Epidermal melanocyte (primary cell): Measurements from ENCODE around the gene PLXNC1.

Source experiments
- DNase-seq: peaks from one replicate; pipeline ENCODE4 v3.0.0; 2011; ENCODE audit warnings: low spot score; ENCODE audit not compliant: insufficient read length

PLXNC1 gene

DNA sequence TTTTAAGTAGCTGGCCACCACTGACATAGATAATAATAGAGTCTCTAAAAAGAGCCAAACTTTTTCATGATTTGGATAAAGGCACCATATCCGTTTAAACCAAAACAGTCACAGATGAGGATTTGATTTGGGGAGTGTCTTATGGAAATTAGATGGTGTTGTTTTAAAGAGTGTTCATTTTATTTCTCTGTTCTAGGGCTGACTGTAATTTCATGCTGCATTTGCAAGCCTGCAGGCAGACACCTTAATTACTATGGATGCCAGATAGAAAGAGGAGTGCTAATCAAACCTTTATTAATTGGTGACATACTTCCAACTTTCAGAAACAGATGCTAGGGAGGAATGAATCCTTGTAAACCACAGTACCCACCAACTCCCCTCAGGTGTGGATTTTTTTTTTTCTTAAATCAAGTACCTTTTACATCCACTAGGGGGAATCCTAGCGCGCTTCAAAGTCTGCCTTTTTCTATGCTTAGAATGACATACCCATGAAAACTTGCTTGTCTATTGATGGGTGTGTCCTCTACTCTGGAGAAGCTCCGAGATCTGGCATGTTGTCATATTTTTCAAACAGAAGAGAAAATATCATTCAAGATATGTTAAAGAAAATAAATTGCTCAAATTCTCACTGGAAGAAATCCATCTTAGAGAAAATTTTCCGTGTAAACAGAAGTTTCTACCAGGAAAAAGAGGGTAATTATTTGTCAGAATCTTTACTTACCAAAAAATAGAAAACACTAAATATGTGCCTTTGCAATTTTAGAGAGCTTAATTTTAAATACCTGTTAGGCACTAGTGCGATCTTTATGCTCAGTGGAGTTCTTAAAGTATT is 14.2 kb upstream of the PLXNC1 start:
- peak; percentile 92 for DNase-seq

DNA sequence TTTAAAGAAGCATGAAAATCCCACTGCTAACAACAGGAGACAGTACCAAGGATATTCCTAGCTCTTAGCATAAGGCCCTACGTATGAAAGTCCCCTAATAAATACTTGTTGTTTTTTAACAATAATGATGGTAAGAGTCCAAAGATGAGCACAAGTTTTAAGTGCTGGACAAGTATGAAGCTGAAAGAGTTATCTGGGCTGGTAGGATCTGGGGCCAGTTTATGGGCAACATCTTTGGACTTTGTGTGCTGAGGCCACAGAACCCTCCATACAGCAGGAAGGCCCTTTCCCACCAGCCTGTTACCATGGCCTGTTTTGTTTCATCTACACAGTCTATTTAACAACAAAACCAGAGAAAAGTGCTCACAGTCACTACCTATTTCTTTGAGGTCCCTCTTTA is 12.5 kb upstream of the PLXNC1 start:
- DNase-seq: no peak

- DNase-seq: no peak
These were observed 8.6 kb upstream of the PLXNC1 start for GRCh38 chr12:94139816-94140215.

- no peak for DNase-seq
These were observed 7.8 kb upstream of the PLXNC1 start for GRCh38 chr12:94140556-94140955.

GRCh38 chr12:94141004-94141764 is 7.2 kb upstream of the PLXNC1 start:
- no peak for DNase-seq

DNA sequence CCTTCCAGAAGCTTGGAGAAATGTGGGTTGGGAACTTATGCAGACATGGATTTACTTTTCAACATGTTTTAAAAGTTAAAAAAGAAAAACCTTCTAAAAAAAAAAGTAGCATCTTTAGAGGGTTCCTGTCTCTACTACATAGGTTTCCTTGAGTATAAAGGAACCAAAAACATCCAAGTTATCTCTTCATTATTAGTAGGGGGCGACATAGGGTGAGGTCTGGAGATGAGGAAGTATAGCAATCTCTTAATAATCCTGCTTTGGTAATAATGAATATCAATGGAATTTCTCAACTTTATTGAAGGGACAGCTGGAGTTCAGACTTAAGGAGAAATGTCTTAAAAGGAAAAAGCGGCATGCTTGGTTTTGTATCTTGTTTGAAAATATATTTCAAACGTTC is 6.5 kb upstream of the PLXNC1 start:
- DNase-seq: no peak

DNA sequence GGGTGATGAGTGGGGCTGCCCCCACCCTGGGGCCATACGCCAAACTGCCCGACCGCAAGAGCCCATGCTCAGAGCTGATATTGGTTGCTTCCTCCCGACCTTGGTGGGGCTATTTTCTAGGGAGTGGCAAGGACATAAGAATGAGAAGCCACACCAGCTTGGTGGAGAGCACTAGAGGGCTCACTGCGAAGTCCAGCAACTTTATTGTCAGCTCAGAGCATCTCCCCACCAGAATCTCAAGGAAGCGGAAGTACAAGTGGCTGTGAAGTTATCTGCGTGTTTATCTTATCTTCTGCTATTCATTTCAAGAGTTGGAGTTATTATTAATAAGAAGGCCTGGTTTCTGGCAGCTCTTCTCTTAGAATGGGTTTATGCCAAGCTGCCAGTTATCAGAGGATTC is 4.9 kb upstream of the PLXNC1 start:
- no peak for DNase-seq

DNA sequence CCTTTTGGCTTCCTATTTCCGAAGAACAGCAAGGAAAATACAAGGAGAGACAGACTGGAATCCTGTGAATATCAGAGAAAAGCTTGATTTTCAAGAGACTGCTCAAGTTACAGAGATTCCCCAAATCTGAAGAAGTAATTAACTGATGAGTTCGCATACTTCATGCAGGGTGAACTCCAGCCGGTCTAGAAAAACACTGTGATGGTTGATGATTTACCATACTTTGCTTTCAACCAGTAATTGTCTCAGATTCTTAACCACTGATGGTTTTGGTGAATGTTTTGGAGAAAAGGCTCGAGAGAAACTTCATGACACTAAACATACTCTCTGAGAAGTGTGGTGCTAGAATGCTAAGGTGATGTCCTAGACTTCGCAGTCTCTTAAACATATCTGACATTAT is 4.4 kb upstream of the PLXNC1 start:
- no peak for DNase-seq

GRCh38 chr12:94144781-94145180 is 3.6 kb upstream of the PLXNC1 start:
- DNase-seq: no peak

- DNase-seq: peak; percentile 83
These were observed 3.0 kb upstream of the PLXNC1 start for GRCh38 chr12:94145191-94145983.

GRCh38 chr12:94146166-94146936 is 2.0 kb upstream of the PLXNC1 start:
- DNase-seq: no peak

GRCh38 chr12:94147387-94147990 is 888 bp upstream of the PLXNC1 start:
- DNase-seq: no peak

GRCh38 chr12:94148739-94149118 is 352 bp downstream of the PLXNC1 start:
- DNase-seq: no peak

GRCh38 chr12:94149119-94149780 is 873 bp downstream of the PLXNC1 start:
- peak; percentile 59 for DNase-seq

DNA sequence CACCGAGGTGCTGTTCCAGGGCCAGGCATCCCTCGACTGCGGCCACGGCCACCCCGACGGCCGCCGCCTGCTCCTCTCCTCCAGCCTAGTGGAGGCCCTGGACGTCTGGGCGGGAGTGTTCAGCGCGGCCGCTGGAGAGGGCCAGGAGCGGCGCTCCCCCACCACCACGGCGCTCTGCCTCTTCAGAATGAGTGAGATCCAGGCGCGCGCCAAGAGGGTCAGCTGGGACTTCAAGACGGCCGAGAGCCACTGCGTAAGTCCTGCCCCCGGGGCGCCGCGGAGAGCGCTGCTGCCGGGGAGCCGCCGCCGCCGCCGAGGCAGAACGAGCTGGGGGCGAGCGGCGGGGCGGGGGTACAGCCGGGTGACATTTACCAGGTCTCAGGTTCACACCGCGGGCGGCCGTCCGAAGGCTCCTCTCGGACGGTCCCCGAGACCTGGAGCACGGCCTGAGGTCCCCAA is 1.4 kb downstream of the PLXNC1 start:
- DNase-seq: no peak

DNA sequence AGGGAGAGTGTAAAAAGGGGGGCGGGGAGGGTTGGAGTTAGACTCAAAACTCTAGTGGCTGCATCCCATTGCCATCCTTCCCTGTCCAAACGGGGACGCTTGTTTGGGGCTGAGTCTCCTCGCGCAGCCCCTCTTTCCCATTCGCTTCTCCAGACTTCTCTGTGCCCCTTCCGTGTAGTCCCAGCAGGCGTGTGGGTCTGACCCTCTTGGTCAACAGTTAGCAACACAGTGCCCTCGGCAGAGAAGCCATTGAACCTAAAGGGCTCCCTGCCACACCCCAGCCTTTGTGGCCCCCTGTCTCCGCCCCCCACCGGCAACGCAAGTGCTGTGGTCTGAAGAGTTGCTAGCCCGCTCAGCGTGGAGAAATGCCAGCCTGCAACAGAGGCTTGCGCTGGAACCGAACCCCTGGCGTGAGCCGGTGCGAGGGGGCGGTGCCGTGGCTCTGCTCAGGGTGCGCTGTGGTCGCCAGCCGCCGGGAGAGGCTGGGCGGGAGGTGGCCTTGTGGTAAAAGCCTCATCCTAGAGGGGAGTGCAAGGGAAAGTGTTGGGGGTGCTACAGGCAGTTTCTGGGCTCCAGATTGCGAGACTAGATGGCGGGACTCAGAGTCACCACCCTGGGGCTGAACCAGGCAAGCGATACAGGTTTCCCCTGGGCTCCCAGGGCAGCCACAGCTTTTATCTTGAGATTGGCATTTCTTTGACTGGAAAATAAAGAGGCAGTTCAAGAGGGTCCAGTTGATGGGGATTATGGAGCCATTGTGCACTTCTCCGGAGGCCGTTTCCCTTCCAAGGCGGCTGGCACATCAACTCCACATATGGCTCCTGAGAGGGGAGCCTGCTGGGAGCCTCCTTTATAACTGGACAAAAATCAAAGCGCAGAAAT is 2.1 kb downstream of the PLXNC1 start:
- DNase-seq: no peak

DNA sequence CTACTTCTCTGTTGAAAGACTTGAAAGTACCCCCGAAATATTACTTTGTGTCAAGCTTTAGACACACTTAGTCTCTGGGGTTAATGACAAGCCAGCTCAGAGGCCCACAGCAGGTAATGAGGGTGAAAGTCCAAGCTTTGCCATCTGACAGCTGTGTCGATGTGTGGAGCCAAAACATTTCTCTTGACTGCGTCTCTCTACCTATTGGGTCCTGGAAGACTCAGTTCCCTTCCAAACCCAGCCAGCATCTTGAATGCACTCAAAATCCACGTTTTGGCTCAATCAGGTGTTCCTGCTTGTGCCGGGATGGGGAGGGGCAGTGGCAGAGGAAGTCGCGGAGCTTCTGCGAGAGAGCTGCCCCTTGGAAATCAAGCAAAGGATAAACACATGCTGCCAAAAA is 3.2 kb downstream of the PLXNC1 start:
- DNase-seq: no peak

DNA sequence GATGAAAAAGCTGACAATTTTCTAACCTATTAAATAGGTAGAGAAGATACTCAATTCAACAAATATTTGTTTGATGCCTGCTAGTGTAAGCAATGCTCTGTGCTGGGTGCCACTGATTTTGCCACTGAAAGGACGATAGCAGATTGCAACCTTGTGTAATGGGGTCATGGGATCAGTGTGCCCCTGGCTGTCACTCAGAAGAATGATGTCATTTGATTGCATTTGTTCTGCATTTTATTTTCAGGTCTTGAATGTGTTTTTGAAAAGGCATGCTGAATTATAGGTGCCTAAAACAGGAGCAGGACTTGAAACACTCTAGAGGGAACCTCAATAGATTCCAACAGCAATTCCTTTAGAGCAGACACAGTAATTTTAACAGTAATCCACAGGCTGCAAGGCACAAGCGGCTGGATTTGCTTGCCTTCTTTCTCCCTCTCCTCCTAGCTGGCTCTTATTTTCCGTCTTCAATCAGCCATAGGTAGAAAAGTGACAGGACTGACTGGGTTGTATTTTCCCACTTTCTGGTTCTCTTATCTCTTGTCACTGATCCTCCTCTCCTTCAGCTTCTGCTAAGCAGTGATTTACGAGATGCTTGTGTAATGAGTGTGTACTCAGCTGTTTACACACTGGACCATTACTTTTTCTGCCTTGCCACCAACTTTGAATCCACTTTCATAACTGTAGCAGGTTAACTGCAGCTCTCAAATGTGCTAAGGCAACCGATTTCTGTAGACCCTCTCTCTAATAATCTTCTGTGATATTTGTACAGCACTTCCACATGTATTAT is 4.1 kb downstream of the PLXNC1 start:
- no peak for DNase-seq
